ENCODE measurements around the gene PLD2.
"Not testable (repeated sequence)": the region's sequence is repeated elsewhere in the genome, so short reads cannot be mapped to it uniquely, and the experiment has no call there.

PLD2 gene

GRCh38 chr17:4854111-4854681, 47.2 kb downstream of the PLD2 start:
- Histone ChIP-seq H3K27ac (no peak overlapping the region), H3K4me3 (no peak overlapping the region)
- DNase-seq (ENCODE audit: low spot score), result no peak
- TF ChIP-seq CTCF (IDR thresholded peaks at IDR 0.05), result no peak

GRCh38 chr17:4856271-4856936, 49.5 kb downstream of the PLD2 start:
- no peak for TF ChIP-seq CTCF (IDR thresholded peaks at IDR 0.05)
- H3K27ac ChIP-seq, result peak overlapping the region in 1 of 2 donors; percentile 32
- H3K4me3 ChIP-seq, result no peak overlapping the region
- no peak for DNase-seq (ENCODE audit: low spot score)

GRCh38 chr17:4856937-4857314, 50.0 kb downstream of the PLD2 start:
- Histone ChIP-seq H3K27ac (peak overlapping the region in 1 of 2 donors; percentile 32), H3K4me3 (no peak overlapping the region)
- no peak for DNase-seq (ENCODE audit: low spot score)
- TF ChIP-seq CTCF (IDR thresholded peaks at IDR 0.05), result no peak

- H3K4me3 ChIP-seq; DNase-seq (ENCODE audit: low spot score): not testable (repeated sequence)
- H3K27ac ChIP-seq, result peak overlapping the region in 1 of 2 donors; percentile 56
Observed at GRCh38 chr17:4857347-4857746, 50.4 kb downstream of the PLD2 start.

GRCh38 chr17:4858068-4858881, 51.3 kb downstream of the PLD2 start:
- no peak for DNase-seq (ENCODE audit: low spot score)
- H3K27ac ChIP-seq, result peak overlapping the region in 1 of 2 donors; percentile 56
- TF ChIP-seq CTCF (IDR thresholded peaks at IDR 0.05), result no peak
- no peak overlapping the region for H3K4me3 ChIP-seq

GRCh38 chr17:4858882-4859260, 51.9 kb downstream of the PLD2 start:
- no peak overlapping the region for H3K4me3 ChIP-seq
- no peak for DNase-seq (ENCODE audit: low spot score)

More at GRCh38 chr17:4858882-4859260, 51.9 kb downstream of the PLD2 start:
- TF ChIP-seq CTCF (IDR thresholded peaks at IDR 0.05), result no peak
- H3K27ac ChIP-seq, result peak overlapping the region in 1 of 2 donors; percentile 54
